Liver (tissue), 9 donors: Measurements from ENCODE around the gene PCDH19. TPM values are rescaled to one million over a fixed set of nuclear protein-coding genes. Genes with fewer than 3 reads are reported as not detected.

Experiments
- DNase-seq: peaks from one replicate; pipeline ENCODE4 v3.0.0-alpha.2; 2017; ENCODE audit warnings: low spot score
- H3K27ac ChIP-seq, 2 donors: one replicate each; pipeline ENCODE4 v1.7.0; 2013; ENCODE audit warnings: inconsistent platforms in 2 of 2, low read length in 2 of 2, control low read depth in 1 of 2, low read depth in 1 of 2, mild to moderate bottlenecking in 1 of 2
- H3K27me3 ChIP-seq, 4 donors: one replicate each; pipeline versions ENCODE4 v1.6.1 to v1.7.0; 2013; ENCODE audit warnings: low read length in 3 of 4, inconsistent platforms in 1 of 4, mild to moderate bottlenecking in 1 of 4, moderate library complexity in 1 of 4; ENCODE audit not compliant: control insufficient read depth in 4 of 4, insufficient read depth in 4 of 4
- H3K36me3 ChIP-seq, 4 donors: one replicate each; pipeline versions ENCODE4 v1.6.1 to v1.7.0; 2013; ENCODE audit warnings: low read length in 3 of 4, mild to moderate bottlenecking in 3 of 4, low read depth in 1 of 4, moderate library complexity in 1 of 4; ENCODE audit not compliant: control insufficient read depth in 4 of 4, insufficient read depth in 3 of 4
- H3K4me1 ChIP-seq, 4 donors: one replicate each; pipeline versions ENCODE4 v1.6.1 to v1.7.0; 2013; ENCODE audit warnings: low read length in 3 of 4, mild to moderate bottlenecking in 3 of 4, moderate library complexity in 1 of 4; ENCODE audit not compliant: control insufficient read depth in 4 of 4, insufficient read depth in 4 of 4
- H3K4me3 ChIP-seq, 3 donors: one replicate each; pipeline versions ENCODE4 v1.6.1 to v1.7.0; 2013; ENCODE audit warnings: low read length in 3 of 3, control low read depth in 1 of 3, low read depth in 1 of 3, mild to moderate bottlenecking in 1 of 3
- H3K9ac ChIP-seq, 2 donors: one replicate each; pipeline ENCODE4 v1.7.0; 2013; ENCODE audit warnings: low read length in 2 of 2, mild to moderate bottlenecking in 2 of 2, moderate library complexity in 2 of 2, control low read depth in 1 of 2, low read depth in 1 of 2
- H3K9me3 ChIP-seq, 4 donors: one replicate each; pipeline versions ENCODE4 v1.6.1 to v1.7.0; 2013; ENCODE audit warnings: low read length in 3 of 4; ENCODE audit not compliant: control insufficient read depth in 4 of 4
- EGR1 ChIP-seq, 2 donors: IDR thresholded peaks; 2 replicates each; pipeline ENCODE4 v1.6.1; 2016 to 2018; ENCODE audit warnings: antibody characterized with exemption in 2 of 2, low read depth in 2 of 2
- FOXA1 ChIP-seq: IDR thresholded peaks from 2 replicates; pipeline ENCODE4 v1.6.1; 2016; ENCODE audit warnings: antibody characterized with exemption
- FOXA2 ChIP-seq: IDR thresholded peaks from 2 replicates; pipeline ENCODE4 v1.6.1; 2016; ENCODE audit warnings: antibody characterized with exemption
- HNF4A ChIP-seq, 2 donors: conservative IDR thresholded peaks; 2 replicates each; pipeline ENCODE4 v1.6.1; 2016; ENCODE audit warnings: antibody characterized with exemption in 2 of 2, mild to moderate bottlenecking in 2 of 2
- HNF4G ChIP-seq: IDR thresholded peaks from 2 replicates; pipeline ENCODE4 v1.6.1; 2016; ENCODE audit warnings: antibody characterized with exemption
- JUND ChIP-seq, 2 donors: IDR thresholded peaks; 2 replicates each; pipeline ENCODE4 v1.6.1; 2016; ENCODE audit warnings: antibody characterized with exemption in 2 of 2
- MAX ChIP-seq: IDR thresholded peaks from 2 replicates; pipeline ENCODE4 v1.6.1; 2016; ENCODE audit warnings: antibody characterized with exemption
- NR2F2 ChIP-seq: IDR thresholded peaks from 2 replicates; pipeline ENCODE4 v1.6.1; 2016; ENCODE audit warnings: antibody characterized with exemption
- RAD21 ChIP-seq, 2 donors: IDR thresholded peaks; 2 replicates each; pipeline ENCODE4 v1.6.1; 2016; ENCODE audit warnings: antibody characterized with exemption in 2 of 2, mild to moderate bottlenecking in 2 of 2
- RXRA ChIP-seq, 2 donors: IDR thresholded peaks; 2 replicates each; pipeline ENCODE4 v1.6.1; 2017 to 2018; ENCODE audit warnings: antibody characterized with exemption in 2 of 2, mild to moderate bottlenecking in 1 of 2
- SP1 ChIP-seq: IDR thresholded peaks from 2 replicates; pipeline ENCODE4 v1.6.1; 2018; ENCODE audit warnings: antibody characterized with exemption, mild to moderate bottlenecking
- TAF1 ChIP-seq: conservative IDR thresholded peaks from 2 replicates; pipeline ENCODE4 v1.6.1; 2016; ENCODE audit warnings: antibody characterized with exemption, mild to moderate bottlenecking
- YY1 ChIP-seq: IDR thresholded peaks from 2 replicates; pipeline ENCODE4 v1.6.1; 2016; ENCODE audit warnings: antibody characterized with exemption, mild to moderate bottlenecking
- WGBS: extraction: QIAGEN DNeasy Blood & Tissue Kit; methylation state at CpG from one replicate; pipeline ENCODE4 v1.1.7; 2013; 5-methylcytosine and 5-hydroxymethylcytosine counted together
- polyA plus RNA-seq, 2 donors: library from polyadenylated mRNA; stranded (reverse) in 1 of 2; unstranded in 1 of 2; fragments of 200-250 nt in 1 of 2; fragments of >200 nt in 1 of 2; fragmentation: Nextera tagmentation in 1 of 2; extraction: Ambion mirVana in 1 of 2; gene quantifications; one replicate each; pipeline versions ENCODE4 v1.2.1 to v1.2.3, GENCODE V29; 2013 to 2015
- total RNA-seq, 2 donors: library from RNA; depleted of rRNA; stranded (reverse); fragments of >200 nt; gene quantifications; one replicate each; pipeline ENCODE4 v1.2.3, GENCODE V29; 2014
- TF ChIP-seq, protein P1 (sequence below): IDR thresholded peaks from 2 replicates; pipeline ENCODE4 v1.6.1; 2016; ENCODE audit warnings: antibody characterized with exemption, mild to moderate bottlenecking
- TF ChIP-seq, protein P2 (sequence below): fragments of 150-350 bp; IDR thresholded peaks from 2 replicates; pipeline ENCODE4 v1.5.1; 2017; ENCODE audit warnings: improper control_type of control experiment, low read depth, low read length; ENCODE audit not compliant: missing input control
- TF ChIP-seq, protein P3 (sequence below): IDR thresholded peaks from 2 replicates; pipeline ENCODE4 v1.6.1; 2016; ENCODE audit warnings: antibody characterized with exemption
- donor health status: healthy.
- donor health status: healthy.
- donor health status: healthy.
- donor health status: healthy.
- donor health status: healthy.

PCDH19 gene
- total and polyA plus RNA-seq, 4 donors, result 0.03 to 0.44 (median 0.17) TPM; not detected in 1

- DNase-seq, result no peak
- H3K4me1 ChIP-seq, result no peaks in the 10 kb centered on the region
- no peaks in the 10 kb centered on the region for H3K9me3 ChIP-seq
- H3K9ac ChIP-seq, result no peak overlapping the region
- no peak for TF ChIP-seq FOXA2
- no peak for TF ChIP-seq RXRA (IDR thresholded peaks at IDR 0.05)
- TF ChIP-seq YY1, result no peak
- TF ChIP-seq MAX, result no peak
- TF ChIP-seq TAF1, result no peak
- no peak for TF ChIP-seq JUND (IDR thresholded peaks at IDR 0.05)
- TF ChIP-seq HNF4A (conservative IDR thresholded peaks at IDR 0.05), result no peak
- TF ChIP-seq, protein P1, sequence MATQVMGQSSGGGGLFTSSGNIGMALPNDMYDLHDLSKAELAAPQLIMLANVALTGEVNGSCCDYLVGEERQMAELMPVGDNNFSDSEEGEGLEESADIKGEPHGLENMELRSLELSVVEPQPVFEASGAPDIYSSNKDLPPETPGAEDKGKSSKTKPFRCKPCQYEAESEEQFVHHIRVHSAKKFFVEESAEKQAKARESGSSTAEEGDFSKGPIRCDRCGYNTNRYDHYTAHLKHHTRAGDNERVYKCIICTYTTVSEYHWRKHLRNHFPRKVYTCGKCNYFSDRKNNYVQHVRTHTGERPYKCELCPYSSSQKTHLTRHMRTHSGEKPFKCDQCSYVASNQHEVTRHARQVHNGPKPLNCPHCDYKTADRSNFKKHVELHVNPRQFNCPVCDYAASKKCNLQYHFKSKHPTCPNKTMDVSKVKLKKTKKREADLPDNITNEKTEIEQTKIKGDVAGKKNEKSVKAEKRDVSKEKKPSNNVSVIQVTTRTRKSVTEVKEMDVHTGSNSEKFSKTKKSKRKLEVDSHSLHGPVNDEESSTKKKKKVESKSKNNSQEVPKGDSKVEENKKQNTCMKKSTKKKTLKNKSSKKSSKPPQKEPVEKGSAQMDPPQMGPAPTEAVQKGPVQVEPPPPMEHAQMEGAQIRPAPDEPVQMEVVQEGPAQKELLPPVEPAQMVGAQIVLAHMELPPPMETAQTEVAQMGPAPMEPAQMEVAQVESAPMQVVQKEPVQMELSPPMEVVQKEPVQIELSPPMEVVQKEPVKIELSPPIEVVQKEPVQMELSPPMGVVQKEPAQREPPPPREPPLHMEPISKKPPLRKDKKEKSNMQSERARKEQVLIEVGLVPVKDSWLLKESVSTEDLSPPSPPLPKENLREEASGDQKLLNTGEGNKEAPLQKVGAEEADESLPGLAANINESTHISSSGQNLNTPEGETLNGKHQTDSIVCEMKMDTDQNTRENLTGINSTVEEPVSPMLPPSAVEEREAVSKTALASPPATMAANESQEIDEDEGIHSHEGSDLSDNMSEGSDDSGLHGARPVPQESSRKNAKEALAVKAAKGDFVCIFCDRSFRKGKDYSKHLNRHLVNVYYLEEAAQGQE, result no peak
- TF ChIP-seq HNF4G, result no peak
- H3K27me3 ChIP-seq, result peaks cover 0 to 3% (median 0%) of the 10 kb centered on the region in 4 donors
- H3K4me3 ChIP-seq, result no peak overlapping the region
- no peaks in the 10 kb centered on the region for H3K36me3 ChIP-seq
- no peak overlapping the region for H3K27ac ChIP-seq
These were observed 69.5 kb downstream of the PCDH19 start for GRCh38 chrX:100340491-100341141.

GRCh38 chrX:100328351-100328750, 81.7 kb downstream of the PCDH19 start:
- TF ChIP-seq FOXA1 (no peak), HNF4G (no peak), RXRA (IDR thresholded peaks at IDR 0.05) (no peak)
- 70% methylated on average over 6 of the region's 6 CpGs for WGBS
- Histone ChIP-seq H3K36me3 (no peaks in the 10 kb centered on the region), H3K9me3 (no peaks in the 10 kb centered on the region), H3K9ac (no peak overlapping the region), H3K27ac (no peak overlapping the region), H3K4me1 (no peaks in the 10 kb centered on the region), H3K4me3 (no peak overlapping the region), H3K27me3 (no peaks in the 10 kb centered on the region)
- no peak for DNase-seq

- Histone ChIP-seq H3K9ac (no peak overlapping the region), H3K4me3 (no peak overlapping the region), H3K36me3 (no peaks in the 10 kb centered on the region), H3K27me3 (no peaks in the 10 kb centered on the region), H3K27ac (no peak overlapping the region), H3K9me3 (no peaks in the 10 kb centered on the region), H3K4me1 (no peaks in the 10 kb centered on the region)
- TF ChIP-seq NR2F2 (no peak), MAX (no peak), RAD21 (IDR thresholded peaks at IDR 0.05) (no peak), JUND (IDR thresholded peaks at IDR 0.05) (no peak), EGR1 (IDR thresholded peaks at IDR 0.05; ENCODE audit: low read depth in 2 of 2) (no peak), FOXA1 (no peak), SP1 (no peak), RXRA (IDR thresholded peaks at IDR 0.05) (no peak), TAF1 (no peak)
- TF ChIP-seq, protein P2, sequence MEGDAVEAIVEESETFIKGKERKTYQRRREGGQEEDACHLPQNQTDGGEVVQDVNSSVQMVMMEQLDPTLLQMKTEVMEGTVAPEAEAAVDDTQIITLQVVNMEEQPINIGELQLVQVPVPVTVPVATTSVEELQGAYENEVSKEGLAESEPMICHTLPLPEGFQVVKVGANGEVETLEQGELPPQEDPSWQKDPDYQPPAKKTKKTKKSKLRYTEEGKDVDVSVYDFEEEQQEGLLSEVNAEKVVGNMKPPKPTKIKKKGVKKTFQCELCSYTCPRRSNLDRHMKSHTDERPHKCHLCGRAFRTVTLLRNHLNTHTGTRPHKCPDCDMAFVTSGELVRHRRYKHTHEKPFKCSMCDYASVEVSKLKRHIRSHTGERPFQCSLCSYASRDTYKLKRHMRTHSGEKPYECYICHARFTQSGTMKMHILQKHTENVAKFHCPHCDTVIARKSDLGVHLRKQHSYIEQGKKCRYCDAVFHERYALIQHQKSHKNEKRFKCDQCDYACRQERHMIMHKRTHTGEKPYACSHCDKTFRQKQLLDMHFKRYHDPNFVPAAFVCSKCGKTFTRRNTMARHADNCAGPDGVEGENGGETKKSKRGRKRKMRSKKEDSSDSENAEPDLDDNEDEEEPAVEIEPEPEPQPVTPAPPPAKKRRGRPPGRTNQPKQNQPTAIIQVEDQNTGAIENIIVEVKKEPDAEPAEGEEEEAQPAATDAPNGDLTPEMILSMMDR, result no peak
- TF ChIP-seq, protein P3, sequence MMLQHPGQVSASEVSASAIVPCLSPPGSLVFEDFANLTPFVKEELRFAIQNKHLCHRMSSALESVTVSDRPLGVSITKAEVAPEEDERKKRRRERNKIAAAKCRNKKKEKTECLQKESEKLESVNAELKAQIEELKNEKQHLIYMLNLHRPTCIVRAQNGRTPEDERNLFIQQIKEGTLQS, result no peak
- DNase-seq, result no peak
- 46% methylated on average over 2 of the region's 2 CpGs for WGBS
These were observed 90.4 kb downstream of the PCDH19 start for GRCh38 chrX:100319716-100320115.
